Iris pigment epithelial cell (primary cell): ENCODE results near the gene MYCN.
"Not testable (repeated sequence)": the region's sequence is repeated elsewhere in the genome, so short reads cannot be mapped to it uniquely, and the experiment has no call there.

Experiments
- DNase-seq: peaks from one replicate; pipeline ENCODE4 v3.0.0-alpha.2; 2011; ENCODE audit warnings: low read depth

The MYCN gene

GRCh38 chr2:15907461-15908324, 32.7 kb upstream of the MYCN start:
- DNase-seq = no peak

GRCh38 chr2:15908371-15908770, 32.0 kb upstream of the MYCN start:
- no peak for DNase-seq

- no peak for DNase-seq
These were observed 31.2 kb upstream of the MYCN start for GRCh38 chr2:15909157-15909556.

GRCh38 chr2:15909736-15910135, 30.6 kb upstream of the MYCN start:
- no peak for DNase-seq

GRCh38 chr2:15911270-15911669, 29.1 kb upstream of the MYCN start:
- DNase-seq = not testable (repeated sequence)

GRCh38 chr2:15911686-15912085, 28.7 kb upstream of the MYCN start:
- DNase-seq = no peak

- DNase-seq = peak; percentile 85
These were observed 28.1 kb upstream of the MYCN start for GRCh38 chr2:15912203-15912602.

- DNase-seq = no peak
These were observed 27.2 kb upstream of the MYCN start for GRCh38 chr2:15913146-15913545.

- no peak for DNase-seq
These were observed 25.6 kb upstream of the MYCN start for GRCh38 chr2:15914596-15915385.

GRCh38 chr2:15915546-15915945, 24.8 kb upstream of the MYCN start:
- not testable (repeated sequence) for DNase-seq

- DNase-seq = no peak
These were observed 24.0 kb upstream of the MYCN start for GRCh38 chr2:15916336-15916735.

- no peak for DNase-seq
These were observed 21.5 kb upstream of the MYCN start for GRCh38 chr2:15918761-15919356.

- DNase-seq = no peak
These were observed 20.5 kb upstream of the MYCN start for GRCh38 chr2:15919716-15920434.

- no peak for DNase-seq
These were observed 19.7 kb upstream of the MYCN start for GRCh38 chr2:15920696-15921095.

- DNase-seq = no peak
These were observed 16.8 kb upstream of the MYCN start for GRCh38 chr2:15923597-15923996.

- no peak for DNase-seq
These were observed 14.5 kb upstream of the MYCN start for GRCh38 chr2:15925819-15926218.

GRCh38 chr2:15926252-15926651, 14.1 kb upstream of the MYCN start:
- no peak for DNase-seq

GRCh38 chr2:15927551-15928218, 12.7 kb upstream of the MYCN start:
- no peak for DNase-seq

GRCh38 chr2:15929008-15929407, 11.3 kb upstream of the MYCN start:
- DNase-seq = not testable (repeated sequence)

GRCh38 chr2:15929861-15930260, 10.5 kb upstream of the MYCN start:
- no peak for DNase-seq

GRCh38 chr2:15930589-15931318, 9.6 kb upstream of the MYCN start:
- no peak for DNase-seq
